PC-3 (cell line): ENCODE data around the gene SHC4. TPM values are rescaled to one million over a fixed set of nuclear protein-coding genes. Genes with fewer than 3 reads are reported as not detected.
A peak's percentile ranks its signal among the peaks of the same experiment; 100 is the strongest.

Experiments used
- ATAC-seq: fragments of 200-7000 bp; cut with Tn5 transposase; 2 replicates; pipeline ENCODE4 v1.9.1; 2020; ENCODE audit warnings: mild to moderate bottlenecking, moderate library complexity
- BruUV-seq: library from RNA; stranded (reverse); fragments of 400-500 nt; replicated peaks from 2 replicates; lab custom pipeline; 2021; lab: Mats Ljungman, UMichigan
- CTCF ChIA-PET: fragments of 300-600 bp; sonication (Branson Sonifier 250); formaldehyde crosslinking; loops from one replicate; lab custom pipeline; 2022; ENCODE audit warnings: antibody characterized with exemption; lab: Charles Lee
- POLR2A ChIA-PET: fragments of 300-600 bp; sonication (Branson Sonifier 250); formaldehyde crosslinking; loops from one replicate; lab custom pipeline; 2022; ENCODE audit warnings: antibody characterized with exemption; ENCODE audit not compliant: unreplicated experiment; lab: Charles Lee
- DNase-seq: peaks from one replicate; pipeline ENCODE4 v3.0.0-alpha.2; 2015
- H2AFZ ChIP-seq: fragments of 300-600 bp; sonication (generic); 2 replicates; pipeline ENCODE4 v1.6.0; 2016; ENCODE audit warnings: antibody characterized with exemption, low read length
- H3F3A ChIP-seq: fragments of 300-600 bp; sonication (generic); one replicate; pipeline ENCODE4 v1.6.0; 2017; ENCODE audit warnings: antibody characterized with exemption, low read length, control low read depth, mild to moderate bottlenecking; ENCODE audit not compliant: unreplicated experiment
- H3K27ac ChIP-seq: fragments of 300-600 bp; sonication (generic); 2 replicates; pipeline ENCODE4 v1.5.1; 2016; ENCODE audit warnings: mild to moderate bottlenecking, low read length
- H3K27me3 ChIP-seq: fragments of 300-600 bp; sonication (generic); 2 replicates; pipeline ENCODE4 v1.6.1; 2016; ENCODE audit warnings: low read length, mixed read lengths
- H3K36me3 ChIP-seq: fragments of 300-600 bp; sonication (generic); 2 replicates; pipeline ENCODE4 v1.6.1; 2016; ENCODE audit warnings: low read depth, mixed run types, low read length, mixed read lengths
- H3K4me1 ChIP-seq: fragments of 300-600 bp; sonication (generic); 2 replicates; pipeline ENCODE4 v1.5.1; 2016; ENCODE audit warnings: low read length; ENCODE audit not compliant: insufficient read depth
- H3K4me2 ChIP-seq: fragments of 300-600 bp; sonication (generic); 2 replicates; pipeline ENCODE4 v1.6.0; 2016; ENCODE audit warnings: low read length
- H3K4me3 ChIP-seq: fragments of 300-600 bp; sonication (generic); 2 replicates; pipeline ENCODE4 v1.5.1; 2016; ENCODE audit warnings: mild to moderate bottlenecking, low read length, mixed read lengths
- H3K79me2 ChIP-seq: fragments of 300-600 bp; sonication (generic); 2 replicates; pipeline ENCODE4 v1.6.1; 2017; ENCODE audit warnings: low read length, mixed read lengths
- H3K9ac ChIP-seq: fragments of 300-600 bp; sonication (generic); 2 replicates; pipeline ENCODE4 v1.6.0; 2016; ENCODE audit warnings: mild to moderate bottlenecking, low read length
- H3K9me2 ChIP-seq: fragments of 300-600 bp; sonication (generic); replicated peaks from 2 replicates; pipeline ENCODE4 v1.6.1; 2016; ENCODE audit warnings: mixed run types, low read length, mixed read lengths
- H3K9me3 ChIP-seq: fragments of 300-600 bp; sonication (generic); 2 replicates; pipeline ENCODE4 v1.6.1; 2016; ENCODE audit warnings: low read length, mixed read lengths
- H4K20me1 ChIP-seq: fragments of 300-600 bp; sonication (generic); 2 replicates; pipeline ENCODE4 v1.6.1; 2016; ENCODE audit warnings: low read length, mixed read lengths
- EZH2 ChIP-seq: fragments of 300-600 bp; sonication (generic); IDR thresholded peaks from one replicate; pipeline ENCODE4 v1.6.1; 2017; ENCODE audit warnings: antibody characterized with exemption, mild to moderate bottlenecking, low read length; ENCODE audit not compliant: unreplicated experiment
- EZH2phosphoT487 ChIP-seq: fragments of 300-600 bp; sonication (generic); IDR thresholded peaks from 2 replicates; pipeline ENCODE4 v1.6.1; 2018; ENCODE audit warnings: mild to moderate bottlenecking, antibody characterized with exemption, low read length, borderline replicate concordance
- intact Hi-C: fragments of 100-400 bp; cut with micrococcal nuclease; formaldehyde crosslinking; loops from 2 replicates; pipeline ENCODE4 v1.9.0; 2023
- total RNA-seq: library from RNA; depleted of rRNA; stranded (reverse); fragments of >200 nt; gene quantifications from 2 replicates; pipeline ENCODE4 v1.2.3, GENCODE V29; 2014
- TF ChIP-seq, protein P1 (sequence below): fragments of 300-600 bp; sonication (generic); conservative IDR thresholded peaks from 2 replicates; pipeline ENCODE4 v1.5.1; 2017; ENCODE audit warnings: antibody characterized with exemption, low read depth, mild to moderate bottlenecking, low read length

SHC4 gene
- total RNA-seq, 1 experiment from 2014 or later = 2.4 TPM

DNA sequence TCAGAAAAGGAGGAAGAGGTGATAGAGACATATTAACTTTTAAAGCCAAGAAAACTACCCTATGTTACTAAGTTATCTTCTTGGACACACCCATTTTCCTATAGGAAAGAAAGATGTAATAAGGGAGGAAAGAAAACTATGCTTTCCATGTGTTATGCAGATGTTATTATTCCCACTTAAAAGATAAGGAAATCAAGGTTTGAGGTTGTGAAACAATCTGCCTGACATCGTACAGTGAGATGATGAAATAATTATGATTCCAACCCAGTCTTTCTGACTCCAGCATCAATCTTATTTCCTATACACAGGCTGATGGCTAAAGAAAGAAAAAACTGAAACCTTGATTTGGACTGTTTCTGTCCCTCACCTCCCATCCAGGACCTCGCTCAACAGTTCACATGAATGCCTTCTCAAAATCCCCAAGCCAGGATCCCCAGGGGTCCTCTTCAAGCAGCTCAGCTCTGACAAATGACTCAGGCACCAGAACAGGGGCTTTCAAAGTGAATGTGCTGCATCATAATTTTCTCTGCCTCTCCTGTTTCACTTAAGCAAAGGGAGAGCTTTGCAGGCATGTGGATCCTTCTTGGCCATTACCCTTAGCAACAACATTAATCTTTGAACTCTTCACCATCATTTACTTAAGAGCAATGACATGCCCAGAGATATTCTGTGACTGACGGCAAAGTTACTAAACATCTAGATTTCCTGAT lies 98.2 kb downstream of the SHC4 start:
- H3K36me3 ChIP-seq = no peaks in the 10 kb centered on the region
- POLR2A ChIA-PET = no interaction called here
- H3F3A ChIP-seq = no peaks in the 10 kb centered on the region
- H3K4me1 ChIP-seq = peaks cover 40% of the 10 kb centered on the region
- TF ChIP-seq EZH2 (no peak), EZH2phosphoT487 (no peak)
- TF ChIP-seq, protein P1, sequence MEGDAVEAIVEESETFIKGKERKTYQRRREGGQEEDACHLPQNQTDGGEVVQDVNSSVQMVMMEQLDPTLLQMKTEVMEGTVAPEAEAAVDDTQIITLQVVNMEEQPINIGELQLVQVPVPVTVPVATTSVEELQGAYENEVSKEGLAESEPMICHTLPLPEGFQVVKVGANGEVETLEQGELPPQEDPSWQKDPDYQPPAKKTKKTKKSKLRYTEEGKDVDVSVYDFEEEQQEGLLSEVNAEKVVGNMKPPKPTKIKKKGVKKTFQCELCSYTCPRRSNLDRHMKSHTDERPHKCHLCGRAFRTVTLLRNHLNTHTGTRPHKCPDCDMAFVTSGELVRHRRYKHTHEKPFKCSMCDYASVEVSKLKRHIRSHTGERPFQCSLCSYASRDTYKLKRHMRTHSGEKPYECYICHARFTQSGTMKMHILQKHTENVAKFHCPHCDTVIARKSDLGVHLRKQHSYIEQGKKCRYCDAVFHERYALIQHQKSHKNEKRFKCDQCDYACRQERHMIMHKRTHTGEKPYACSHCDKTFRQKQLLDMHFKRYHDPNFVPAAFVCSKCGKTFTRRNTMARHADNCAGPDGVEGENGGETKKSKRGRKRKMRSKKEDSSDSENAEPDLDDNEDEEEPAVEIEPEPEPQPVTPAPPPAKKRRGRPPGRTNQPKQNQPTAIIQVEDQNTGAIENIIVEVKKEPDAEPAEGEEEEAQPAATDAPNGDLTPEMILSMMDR = no peak
- no peaks in the 10 kb centered on the region for H3K9me2 ChIP-seq
- no peaks in the 10 kb centered on the region for H3K79me2 ChIP-seq
- no peak for DNase-seq
- H3K27me3 ChIP-seq = no peaks in the 10 kb centered on the region
- H2AFZ ChIP-seq = no peak overlapping the region
- ATAC-seq = no peak
- peak overlapping the region; percentile 78 for H3K27ac ChIP-seq
- BruUV-seq = no TSS peak
- H3K9ac ChIP-seq = peak overlapping the region; percentile 32
- no peaks in the 10 kb centered on the region for H3K9me3 ChIP-seq
- no peaks in the 10 kb centered on the region for H4K20me1 ChIP-seq
- H3K4me3 ChIP-seq = no peak overlapping the region
- CTCF ChIA-PET = interaction anchor here (1.1 kb wide), 1 partner anchor 101 kb away, joined by 3 read pairs; no protein-coding TSS in a partner anchor
- intact Hi-C loops = loop anchor here (1.0 to 5.0 kb wide), 2 partner anchors 42 to 99 kb away; no protein-coding TSS in a partner anchor
- H3K4me2 ChIP-seq = peak overlapping the region; percentile 16

DNA sequence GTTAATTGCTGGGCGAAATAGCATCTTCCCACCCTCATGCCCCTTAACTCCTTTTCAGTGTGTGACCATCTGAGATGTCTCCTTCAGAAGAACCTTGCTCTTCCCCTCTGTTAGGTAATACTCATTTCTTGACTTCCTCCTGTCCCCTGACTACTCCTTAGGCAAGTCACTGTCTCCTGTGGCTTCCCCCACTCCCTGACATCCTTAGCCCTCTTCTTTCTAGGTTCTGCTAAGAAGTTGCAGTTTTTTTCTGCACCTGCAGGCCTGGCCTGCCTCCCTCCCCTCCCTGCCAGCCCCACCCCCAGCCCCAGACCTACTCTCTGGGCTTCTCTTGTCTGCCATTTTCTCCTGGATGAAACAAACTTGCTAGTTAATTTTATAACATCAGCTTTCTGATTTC lies 101.0 kb downstream of the SHC4 start:
- Histone ChIP-seq H3K9me3 (no peaks in the 10 kb centered on the region), H3K79me2 (no peaks in the 10 kb centered on the region), H3K27me3 (no peaks in the 10 kb centered on the region), H2AFZ (peak overlapping the region; percentile 35; the same call in 1 of the 2 replicates), H3K4me1 (peaks cover 42% of the 10 kb centered on the region), H3K36me3 (no peaks in the 10 kb centered on the region), H3K9me2 (no peaks in the 10 kb centered on the region), H3K9ac (peak overlapping the region; percentile 21; the same call in 1 of the 2 replicates), H3F3A (no peaks in the 10 kb centered on the region), H3K4me2 (no peak overlapping the region), H3K4me3 (no peak overlapping the region), H3K27ac (peak overlapping the region; percentile 58), H4K20me1 (no peaks in the 10 kb centered on the region)
- ChIA-PET CTCF (interaction anchor here (1.2 to 2.0 kb wide), 2 partner anchors 101 to 113 kb away, joined by 10 to 17 read pairs; partner anchors contain the start of gene SHC4), POLR2A (no interaction called here)
- no TSS peak for BruUV-seq
- intact Hi-C loops = loop anchor here (1.0 to 5.0 kb wide), 5 partner anchors 104 to 1285 kb away; partner anchors contain the start of genes FGF7 and SECISBP2L
- TF ChIP-seq EZH2 (no peak), EZH2phosphoT487 (no peak)
- TF ChIP-seq, protein P1 = no peak
- DNase-seq (no peak), ATAC-seq (no peak)
